Activated naive CD8-positive, alpha-beta T cell treated with anti-CD3 and anti-CD28 coated beads, Interleukin-2, amount 50 U/mL, for 24 hours (primary cell): ENCODE data around the gene ALOXE3.

Experiments
- ATAC-seq: fragments of 150-1000 bp; cut with Tn5 transposase; one replicate; pipeline ENCODE4 v1.10.0; 2021
- DNase-seq: peaks from one replicate; pipeline ENCODE4 v3.0.0; 2021
- H3K27ac Mint-ChIP-seq: one replicate; pipeline ENCODE4 v1.8.0; 2021; ENCODE audit warnings: mild to moderate bottlenecking, mixed read lengths
- H3K27me3 Mint-ChIP-seq: one replicate; pipeline ENCODE4 v1.8.0; 2021; ENCODE audit warnings: mixed read lengths
- H3K36me3 Mint-ChIP-seq: one replicate; pipeline ENCODE4 v1.8.0; 2021; ENCODE audit warnings: low read depth, mixed read lengths
- H3K4me1 Mint-ChIP-seq: one replicate; pipeline ENCODE4 v1.8.0; 2021; ENCODE audit warnings: mixed read lengths
- H3K4me3 Mint-ChIP-seq: one replicate; pipeline ENCODE4 v1.8.0; 2021; ENCODE audit warnings: mild to moderate bottlenecking, moderate library complexity, mixed read lengths
- H3K9me3 Mint-ChIP-seq: one replicate; pipeline ENCODE4 v1.8.0; 2021; ENCODE audit warnings: mixed read lengths

ALOXE3 gene

DNA sequence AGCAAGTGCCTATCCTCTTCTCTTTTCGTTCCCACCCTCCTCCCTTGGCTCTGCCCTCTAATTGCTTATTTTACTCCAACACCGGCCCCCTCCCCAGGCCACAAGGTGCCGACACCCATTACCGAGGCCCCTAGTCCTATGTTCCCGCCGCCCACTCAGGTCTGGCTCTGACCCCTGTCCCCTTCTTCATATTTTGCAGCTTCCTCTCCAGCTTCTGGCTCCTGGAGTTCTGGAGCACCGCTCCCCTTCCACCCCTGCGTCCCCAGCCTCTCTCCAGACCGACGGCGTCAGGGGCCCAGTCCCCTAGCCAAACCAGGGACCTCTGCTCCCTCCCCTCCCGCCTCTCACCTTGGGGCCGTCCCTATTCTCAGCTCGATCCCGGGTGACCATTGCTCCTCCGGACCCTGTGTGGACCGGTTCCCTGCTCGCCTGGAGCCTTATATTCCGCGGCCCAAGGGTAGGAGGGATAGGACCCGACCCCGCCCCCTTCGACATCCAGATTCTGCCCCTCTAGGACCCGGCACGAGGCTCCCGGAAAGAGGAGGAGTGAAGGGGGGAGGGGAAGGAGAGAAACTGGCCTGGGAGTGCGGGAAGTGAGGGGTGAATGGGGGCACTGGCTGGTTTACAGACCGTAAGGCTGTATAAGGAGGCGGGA, 5.5 kb upstream of the ALOXE3 start, which contains the start of gene HES7:
HES7 (minus strand) TSS at position 412 of the 655 bp plus-strand sequence; CDS start at position 390, 22 bp downstream.
- peaks cover 16% of the 10 kb centered on the region for H3K36me3 Mint-ChIP-seq
- ATAC-seq (no peak), DNase-seq (no peak)
- peaks cover 70% of the 10 kb centered on the region for H3K4me1 Mint-ChIP-seq
- H3K27me3 Mint-ChIP-seq, result peaks cover 51% of the 10 kb centered on the region
- peak within 1 kb of the TSS; percentile 78 for H3K27ac Mint-ChIP-seq
- H3K9me3 Mint-ChIP-seq, result peaks cover 3% of the 10 kb centered on the region
- H3K4me3 Mint-ChIP-seq, result peak within 1 kb of the TSS; percentile 93

DNA sequence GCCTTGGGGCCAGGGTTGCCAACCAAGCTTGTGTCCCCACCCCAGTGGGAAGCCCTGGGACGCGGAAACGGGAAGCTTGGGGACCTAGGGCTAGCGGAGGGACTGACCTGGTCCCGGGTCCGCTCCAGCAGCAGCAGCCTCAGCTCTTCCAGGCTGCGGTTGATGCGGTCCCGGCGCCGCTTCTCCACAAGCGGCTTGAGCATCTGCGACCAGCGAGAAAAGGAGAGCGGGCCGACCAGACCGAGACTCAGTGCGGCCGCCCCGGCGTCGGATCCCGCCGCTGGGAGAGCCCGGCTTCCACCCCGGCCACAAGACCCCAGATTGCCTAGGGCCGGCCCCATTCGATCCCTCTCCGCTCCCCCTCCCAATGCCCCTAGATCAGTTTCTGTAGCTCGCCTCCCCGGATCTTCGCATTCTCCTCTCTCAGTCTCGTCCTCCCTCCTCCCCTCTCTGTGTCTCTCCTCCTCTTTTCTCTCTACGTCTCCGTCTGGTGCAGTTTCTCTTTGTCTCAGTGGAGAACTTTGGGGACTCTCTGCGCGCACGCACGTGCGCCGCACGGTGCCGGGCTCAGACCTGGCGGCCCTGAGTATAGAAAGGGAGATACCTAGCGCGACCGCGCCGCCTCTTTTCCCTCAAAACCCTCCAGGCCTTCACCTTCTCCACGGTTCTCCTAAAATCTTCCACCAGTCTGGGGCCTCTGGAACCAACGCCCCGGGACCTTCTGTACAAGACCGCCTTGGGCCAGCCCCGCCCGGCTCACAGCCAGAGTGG, 4.8 kb upstream of the ALOXE3 start:
- H3K27me3 Mint-ChIP-seq, result peaks cover 57% of the 10 kb centered on the region
- ATAC-seq (no peak), DNase-seq (peak; percentile 57)
- peak overlapping the region; percentile 93 for H3K4me3 Mint-ChIP-seq
- peaks cover 78% of the 10 kb centered on the region for H3K4me1 Mint-ChIP-seq
- H3K27ac Mint-ChIP-seq, result peak overlapping the region; percentile 63
- peaks cover 3% of the 10 kb centered on the region for H3K9me3 Mint-ChIP-seq
- H3K36me3 Mint-ChIP-seq, result peaks cover 17% of the 10 kb centered on the region

DNA sequence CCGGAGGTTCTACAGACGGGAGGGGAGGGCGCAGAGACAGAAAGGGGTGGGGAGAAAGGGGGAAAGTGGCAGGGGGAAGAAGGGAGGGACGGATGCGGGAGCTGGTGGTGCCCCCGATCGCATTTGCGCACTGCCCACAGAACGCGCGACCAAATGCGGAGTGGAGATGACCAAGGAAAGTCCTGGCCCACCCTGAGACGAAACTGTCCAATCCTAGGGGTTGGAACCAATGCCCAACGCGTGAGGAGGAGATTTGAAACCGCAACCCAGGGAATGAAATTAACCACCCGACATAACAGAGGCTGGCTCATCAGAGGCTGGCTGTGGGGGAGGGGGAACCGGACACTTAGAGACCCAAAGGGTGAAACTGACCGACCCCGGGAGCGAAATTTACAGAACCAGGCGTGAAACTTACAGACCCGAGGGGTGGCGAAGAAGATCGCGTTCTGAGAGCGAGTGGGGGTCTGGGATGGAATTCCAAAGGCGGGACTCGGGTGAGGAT, 4.2 kb upstream of the ALOXE3 start:
- H3K4me1 Mint-ChIP-seq, result peaks cover 84% of the 10 kb centered on the region
- DNase-seq (peak; percentile 40), ATAC-seq (no peak)
- H3K27me3 Mint-ChIP-seq, result peaks cover 62% of the 10 kb centered on the region
- peaks cover 17% of the 10 kb centered on the region for H3K36me3 Mint-ChIP-seq
- H3K9me3 Mint-ChIP-seq, result peaks cover 3% of the 10 kb centered on the region
- H3K4me3 Mint-ChIP-seq, result peak overlapping the region; percentile 93
- H3K27ac Mint-ChIP-seq, result peak overlapping the region; percentile 42

- Mint-ChIP-seq H3K27me3 (peaks cover 60% of the 10 kb centered on the region), H3K27ac (no peak overlapping the region), H3K36me3 (peaks cover 17% of the 10 kb centered on the region), H3K9me3 (peaks cover 3% of the 10 kb centered on the region), H3K4me1 (peaks cover 79% of the 10 kb centered on the region), H3K4me3 (peak overlapping the region; percentile 93)
- ATAC-seq (peak; percentile 12), DNase-seq (peak; percentile 79)
These were observed 3.5 kb upstream of the ALOXE3 start for GRCh38 chr17:8121681-8122421.

DNA sequence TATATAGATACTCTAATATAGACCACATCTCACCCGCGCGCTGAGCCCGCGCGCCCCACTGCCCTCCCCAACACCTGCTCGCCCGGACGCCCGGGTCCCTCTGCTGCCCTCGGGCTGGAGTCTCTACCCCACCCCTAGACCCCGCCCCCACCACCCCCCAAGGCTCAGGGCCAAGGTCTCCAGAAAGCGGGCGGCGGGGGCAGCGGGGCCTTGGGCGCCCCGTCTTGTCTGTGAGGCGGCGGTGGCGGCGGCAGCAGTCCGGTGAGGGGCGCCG, 3.0 kb upstream of the ALOXE3 start:
- Mint-ChIP-seq H3K27me3 (peaks cover 65% of the 10 kb centered on the region), H3K4me1 (peaks cover 76% of the 10 kb centered on the region), H3K9me3 (peaks cover 3% of the 10 kb centered on the region), H3K36me3 (peaks cover 17% of the 10 kb centered on the region), H3K27ac (no peak overlapping the region), H3K4me3 (peak overlapping the region; percentile 90)
- DNase-seq (no peak), ATAC-seq (no peak)

DNA sequence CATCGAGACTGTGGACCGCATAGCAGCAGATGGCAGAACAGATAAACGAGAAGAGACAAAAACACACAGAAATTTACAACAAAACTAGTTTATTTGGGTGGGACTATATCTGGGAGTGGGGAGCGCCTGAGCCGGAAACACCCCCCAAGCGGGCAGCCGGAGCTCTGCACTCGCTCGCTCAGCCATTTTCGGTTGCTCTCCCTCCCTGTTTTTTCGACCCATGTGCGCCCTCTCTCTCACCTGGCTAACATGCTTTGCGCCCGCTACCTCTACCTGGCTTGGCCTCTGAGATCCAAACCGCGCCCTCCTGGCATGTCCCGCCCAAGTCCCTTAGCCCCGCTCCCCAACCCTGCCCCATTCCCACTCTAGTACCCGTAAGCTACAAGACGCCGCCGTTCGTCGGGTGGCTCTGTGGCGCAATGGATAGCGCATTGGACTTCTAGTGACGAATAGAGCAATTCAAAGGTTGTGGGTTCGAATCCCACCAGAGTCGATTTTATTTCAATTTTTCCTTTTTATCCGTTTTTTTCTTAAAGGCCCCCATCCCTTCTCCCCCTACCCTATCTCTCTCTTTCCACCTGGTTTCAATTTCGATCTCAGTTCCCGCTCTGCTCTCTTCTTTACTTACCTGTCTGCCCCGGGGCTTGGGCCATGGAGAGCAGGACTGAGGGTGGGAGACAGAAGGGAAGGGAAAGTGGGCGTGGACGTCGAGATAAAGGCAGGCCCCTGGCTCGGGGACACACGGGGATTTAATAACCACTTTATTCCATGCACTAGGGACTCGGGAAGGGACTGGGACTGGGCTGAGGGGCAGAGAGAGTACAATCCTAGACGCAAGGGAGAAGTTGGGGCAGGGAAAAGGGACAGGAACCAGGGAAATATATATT, 2.4 kb upstream of the ALOXE3 start:
- ATAC-seq (peak; percentile 1), DNase-seq (peak; percentile 81)
- Mint-ChIP-seq H3K4me3 (peak overlapping the region; percentile 90), H3K9me3 (peaks cover 3% of the 10 kb centered on the region), H3K4me1 (peaks cover 71% of the 10 kb centered on the region), H3K27ac (peak overlapping the region; percentile 98), H3K27me3 (peaks cover 66% of the 10 kb centered on the region), H3K36me3 (peaks cover 15% of the 10 kb centered on the region)

DNA sequence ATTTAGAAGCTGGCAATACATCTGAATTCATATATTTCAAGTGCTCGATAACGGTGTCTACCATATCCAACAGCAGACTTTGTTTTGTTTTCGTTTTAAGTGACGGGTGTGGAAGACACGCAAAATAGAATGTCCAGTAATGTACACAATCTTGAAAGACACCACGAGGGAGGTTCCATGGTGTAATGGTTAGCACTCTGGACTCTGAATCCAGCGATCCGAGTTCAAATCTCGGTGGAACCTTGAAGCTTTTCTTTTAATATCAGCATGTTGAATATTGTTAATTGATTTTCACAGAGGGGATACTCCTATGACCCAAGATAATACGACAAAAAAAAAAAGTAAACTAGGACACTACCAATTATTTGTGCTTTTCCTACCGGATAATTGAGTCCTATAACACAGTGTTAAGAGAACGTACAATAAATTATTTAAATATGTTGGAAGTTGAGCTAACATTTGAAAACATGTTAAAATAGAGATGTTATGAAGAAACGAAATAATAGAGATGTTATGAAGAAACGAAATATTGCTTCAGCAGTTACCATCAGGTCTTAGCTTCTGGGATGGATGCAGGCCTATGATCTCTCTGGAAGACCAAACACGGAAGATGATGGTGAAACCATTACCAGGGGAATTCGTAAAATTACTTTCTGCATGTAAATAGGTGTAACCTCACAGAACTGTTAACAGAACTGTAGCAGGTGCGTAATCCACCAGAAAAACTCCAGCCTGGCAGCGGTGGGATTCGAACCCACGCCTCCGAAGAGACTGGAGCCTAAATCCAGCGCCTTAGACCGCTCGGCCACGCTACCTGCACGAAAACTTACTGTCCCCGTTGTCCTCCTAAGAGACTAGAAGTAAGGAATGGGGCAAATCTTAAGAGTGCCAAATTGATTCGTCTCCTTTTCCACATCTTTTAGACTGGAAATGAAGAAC, 1.5 kb upstream of the ALOXE3 start:
- H3K27me3 Mint-ChIP-seq, result peaks cover 69% of the 10 kb centered on the region

GRCh38 chr17:8118769-8119580, 661 bp upstream of the ALOXE3 start:
- Mint-ChIP-seq H3K27me3 (peaks cover 67% of the 10 kb centered on the region), H3K27ac (peak overlapping the region; percentile 98), H3K4me1 (peaks cover 54% of the 10 kb centered on the region), H3K36me3 (peaks cover 12% of the 10 kb centered on the region), H3K4me3 (peak overlapping the region; percentile 90), H3K9me3 (peaks cover 3% of the 10 kb centered on the region)
- ATAC-seq (peak; percentile 57), DNase-seq (peak; percentile 91)

More for the DNA sequence above, 1.5 kb upstream of the ALOXE3 start:
- Mint-ChIP-seq H3K9me3 (peaks cover 3% of the 10 kb centered on the region), H3K4me3 (peak overlapping the region; percentile 90), H3K36me3 (peaks cover 12% of the 10 kb centered on the region), H3K4me1 (peaks cover 63% of the 10 kb centered on the region), H3K27ac (peak overlapping the region; percentile 98)
- DNase-seq, result peak; percentile 91
- peak; percentile 71 for ATAC-seq

- DNase-seq (no peak), ATAC-seq (no peak)
- Mint-ChIP-seq H3K27ac (no peak overlapping the region), H3K4me3 (peak overlapping the region; percentile 90), H3K9me3 (peaks cover 3% of the 10 kb centered on the region), H3K27me3 (peaks cover 65% of the 10 kb centered on the region), H3K36me3 (peaks cover 12% of the 10 kb centered on the region), H3K4me1 (peaks cover 39% of the 10 kb centered on the region)
These were observed 841 bp downstream of the ALOXE3 start for GRCh38 chr17:8117367-8117979.

DNA sequence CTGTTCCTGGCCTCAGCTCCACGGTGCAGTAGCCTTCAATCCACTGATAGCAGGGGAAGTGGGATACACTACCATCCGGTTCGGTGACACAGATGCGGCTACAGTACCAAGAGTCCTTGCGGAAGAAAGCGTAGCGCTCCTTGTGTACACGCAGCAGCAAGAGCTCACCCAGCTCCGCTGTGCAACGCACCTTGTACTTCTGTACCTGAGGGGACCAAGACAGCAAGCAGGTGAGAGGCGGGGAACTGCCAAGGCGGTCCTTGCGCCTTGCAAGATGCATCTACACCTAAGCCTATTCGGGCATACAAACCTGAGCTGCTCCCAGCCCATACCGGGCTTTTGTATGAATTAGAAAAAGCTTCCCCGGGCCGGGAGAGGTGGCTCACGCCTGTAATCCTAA, 1.5 kb downstream of the ALOXE3 start:
- no peak for ATAC-seq
- H3K4me1 Mint-ChIP-seq, result peaks cover 37% of the 10 kb centered on the region
- no peak overlapping the region for H3K27ac Mint-ChIP-seq
- no peak overlapping the region for H3K4me3 Mint-ChIP-seq
- H3K36me3 Mint-ChIP-seq, result peaks cover 12% of the 10 kb centered on the region
- peaks cover 64% of the 10 kb centered on the region for H3K27me3 Mint-ChIP-seq
- DNase-seq, result no peak
- peaks cover 3% of the 10 kb centered on the region for H3K9me3 Mint-ChIP-seq

GRCh38 chr17:8110907-8111306, 7.4 kb downstream of the ALOXE3 start:
- H3K4me1 Mint-ChIP-seq, result peaks cover 4% of the 10 kb centered on the region
- H3K27me3 Mint-ChIP-seq, result peaks cover 29% of the 10 kb centered on the region
- no peaks in the 10 kb centered on the region for H3K36me3 Mint-ChIP-seq
- no peak overlapping the region for H3K4me3 Mint-ChIP-seq
- no peaks in the 10 kb centered on the region for H3K9me3 Mint-ChIP-seq
- no peak for DNase-seq
- ATAC-seq, result no peak
- H3K27ac Mint-ChIP-seq, result no peak overlapping the region

- Mint-ChIP-seq H3K9me3 (no peaks in the 10 kb centered on the region), H3K36me3 (no peaks in the 10 kb centered on the region), H3K4me1 (peaks cover 4% of the 10 kb centered on the region), H3K27me3 (peaks cover 25% of the 10 kb centered on the region), H3K27ac (no peak overlapping the region), H3K4me3 (no peak overlapping the region)
- ATAC-seq (no peak), DNase-seq (no peak)
These were observed 7.9 kb downstream of the ALOXE3 start for GRCh38 chr17:8110456-8110804.
